Measurements from ENCODE around the gene NEK5.
A peak's percentile ranks its signal among the peaks of the same experiment; 100 is the strongest.

The NEK5 gene

GRCh38 chr13:52130641-52131040 lies 1.8 kb upstream of the NEK5 start:
- no peak for DNase-seq (ENCODE audit: low read depth)
- H3K4me3 ChIP-seq (ENCODE audit: control insufficient read depth, low read depth, low read length): no peak overlapping the region
- TF ChIP-seq CTCF (conservative IDR thresholded peaks at IDR 0.05; ENCODE audit: control insufficient read depth, insufficient read depth, low read depth, low read length): no peak

- peak; percentile 90 for TF ChIP-seq CTCF (conservative IDR thresholded peaks at IDR 0.05; ENCODE audit: control insufficient read depth, insufficient read depth, low read depth, low read length)
- peak overlapping the region; percentile 65 for H3K4me3 ChIP-seq (ENCODE audit: control insufficient read depth, low read depth, low read length)
- peak; percentile 61 for DNase-seq (ENCODE audit: low read depth)
Measured at GRCh38 chr13:52127783-52128702, 830 bp downstream of the NEK5 start.

GRCh38 chr13:52127378-52127777 lies 1.5 kb downstream of the NEK5 start:
- peak; percentile 1 for DNase-seq (ENCODE audit: low read depth)
- no peak for TF ChIP-seq CTCF (conservative IDR thresholded peaks at IDR 0.05; ENCODE audit: control insufficient read depth, insufficient read depth, low read depth, low read length)
- H3K4me3 ChIP-seq (ENCODE audit: control insufficient read depth, low read depth, low read length): no peak overlapping the region

- DNase-seq (ENCODE audit: low read depth): no peak
- no peak overlapping the region for H3K4me3 ChIP-seq (ENCODE audit: control insufficient read depth, low read depth, low read length)
- no peak for TF ChIP-seq CTCF (conservative IDR thresholded peaks at IDR 0.05; ENCODE audit: control insufficient read depth, insufficient read depth, low read depth, low read length)
Measured at GRCh38 chr13:52125547-52125946, 3.3 kb downstream of the NEK5 start.

- no peak for TF ChIP-seq CTCF (conservative IDR thresholded peaks at IDR 0.05; ENCODE audit: control insufficient read depth, insufficient read depth, low read depth, low read length)
- DNase-seq (ENCODE audit: low read depth): no peak
Measured at GRCh38 chr13:52118595-52118994, 10.3 kb downstream of the NEK5 start.

GRCh38 chr13:52118095-52118494 lies 10.8 kb downstream of the NEK5 start:
- H3K4me3 ChIP-seq (ENCODE audit: control insufficient read depth, low read depth, low read length): no peak overlapping the region
- no peak for TF ChIP-seq CTCF (conservative IDR thresholded peaks at IDR 0.05; ENCODE audit: control insufficient read depth, insufficient read depth, low read depth, low read length)
- no peak for DNase-seq (ENCODE audit: low read depth)

More at GRCh38 chr13:52118595-52118994, 10.3 kb downstream of the NEK5 start:
- H3K4me3 ChIP-seq (ENCODE audit: control insufficient read depth, low read depth, low read length): no peak overlapping the region
